ENCODE measurements around the gene GALK2.
A peak's percentile ranks its signal among the peaks of the same experiment; 100 is the strongest.

Gene GALK2

GRCh38 chr15:49225572-49226281 lies 55.7 kb downstream of the GALK2 start (continued):
- TF ChIP-seq PRDM10 (tag by site-specific recombination; IDR thresholded peaks at IDR 0.05) (0 out of 2 replicates have a peak, but pooled peaks have one; percentile 12), ZNF558 (tag by site-specific recombination; IDR thresholded peaks at IDR 0.05) (no peak), KLF10 (tag by site-specific recombination; IDR thresholded peaks at IDR 0.05) (no peak), ZXDB (tag by site-specific recombination; IDR thresholded peaks at IDR 0.05) (no peak), ZNF791 (tag by site-specific recombination; IDR thresholded peaks at IDR 0.05) (no peak), OSR2 (tag by site-specific recombination; IDR thresholded peaks at IDR 0.05) (no peak), GFI1B (tag by site-specific recombination; IDR thresholded peaks at IDR 0.05) (no peak), ZNF837 (tag by site-specific recombination; IDR thresholded peaks at IDR 0.05) (no peak), ZNF175 (tag by site-specific recombination; IDR thresholded peaks at IDR 0.05) (no peak), ZNF157 (tag by site-specific recombination; IDR thresholded peaks at IDR 0.05) (no peak), ZNF654 (tag by site-specific recombination; IDR thresholded peaks at IDR 0.05; ENCODE audit: low read depth) (peak; percentile 58), ZNF239 (tag by site-specific recombination; IDR thresholded peaks at IDR 0.05) (no peak), ZBTB6 (tag by site-specific recombination; IDR thresholded peaks at IDR 0.05) (peak; percentile 93), ZNF140 (tag by site-specific recombination; IDR thresholded peaks at IDR 0.05) (no peak), ZIC2 (tag by site-specific recombination; IDR thresholded peaks at IDR 0.05) (no peak), CTCF (tag by site-specific recombination; IDR thresholded peaks at IDR 0.05) (peak; percentile 62)

- H3K4me1 ChIP-seq (ENCODE audit: control insufficient read depth, insufficient read depth, low read length), result no peaks in the 10 kb centered on the region
- no peaks in the 10 kb centered on the region for H3K9me3 ChIP-seq (ENCODE audit: control insufficient read depth, insufficient read depth, low read depth, low read length)
- H3K4me3 ChIP-seq (ENCODE audit: low read depth, low read length), result no peak overlapping the region
- ChIA-PET CTCF (interaction anchor here (1.7 kb wide), 1 partner anchor 366 kb away, joined by 4 read pairs; no protein-coding TSS in a partner anchor), POLR2A (no interaction called here)
- H3K27ac ChIP-seq (ENCODE audit: extremely low read depth, low read depth, low read length), result no peak overlapping the region
- no peaks in the 10 kb centered on the region for H3K36me3 ChIP-seq (ENCODE audit: control insufficient read depth in 2 of 2, insufficient read depth in 1 of 2, low read length in 2 of 2)
- no peak for TF ChIP-seq ZNF560 (tag by site-specific recombination; IDR thresholded peaks at IDR 0.05; ENCODE audit: borderline replicate concordance)
- TF ChIP-seq TSHZ1 (tag by site-specific recombination; IDR thresholded peaks at IDR 0.05; ENCODE audit: borderline replicate concordance), result no peak
- TF ChIP-seq ZNF488 (tag by site-specific recombination; IDR thresholded peaks at IDR 0.05), result no peak
- no peak for TF ChIP-seq ZBTB11 (tag by site-specific recombination; conservative IDR thresholded peaks at IDR 0.05; ENCODE audit: low read depth)
- TF ChIP-seq KLF8 (tag by site-specific recombination; IDR thresholded peaks at IDR 0.05), result no peak
- no peak for TF ChIP-seq OVOL3 (tag by site-specific recombination; IDR thresholded peaks at IDR 0.05)
These were observed 57.6 kb downstream of the GALK2 start for GRCh38 chr15:49227602-49228001.

Measured in HEK293 (cell line).